Kidney (tissue), 14 donors: ENCODE measurements around the gene IGSF11. TPM values are rescaled to one million over a fixed set of nuclear protein-coding genes. Genes with fewer than 3 reads are reported as not detected.

ENCODE experiments used
- DNase-seq, 5 donors: peaks; one replicate each; pipeline ENCODE4 v3.0.0-alpha.2; 2013 to 2020
- FAIRE-seq: peaks from 2 replicates; lab custom pipeline; 2012; peaks lifted over from hg19 to GRCh38; lab: Jason Lieb, UNC
- H3K27ac ChIP-seq, 2 donors: one replicate each; pipeline ENCODE4 v1.7.0; 2013; ENCODE audit warnings: low read depth in 2 of 2, low read length in 2 of 2, inconsistent platforms in 1 of 2
- H3K27me3 ChIP-seq: one replicate; pipeline ENCODE4 v1.7.1; 2013; ENCODE audit warnings: low read length, inconsistent platforms; ENCODE audit not compliant: control insufficient read depth, insufficient read depth
- H3K36me3 ChIP-seq, 3 donors: one replicate each; pipeline versions ENCODE4 v1.7.0 to v1.7.1; 2013; ENCODE audit warnings: low read length in 3 of 3, control low read depth in 1 of 3, inconsistent platforms in 1 of 3; ENCODE audit not compliant: insufficient read depth in 3 of 3, control insufficient read depth in 2 of 3
- H3K4me1 ChIP-seq, 3 donors: one replicate each; pipeline versions ENCODE4 v1.7.0 to v1.7.1; 2013; ENCODE audit warnings: low read length in 3 of 3, inconsistent platforms in 1 of 3, low read depth in 1 of 3; ENCODE audit not compliant: control insufficient read depth in 2 of 3, insufficient read depth in 2 of 3
- H3K4me3 ChIP-seq, 3 donors: one replicate each; pipeline versions ENCODE4 v1.7.0 to v1.8.1; 2013; ENCODE audit warnings: low read length in 3 of 3, control low read depth in 1 of 3, inconsistent platforms in 1 of 3
- H3K9ac ChIP-seq, 3 donors: one replicate each; pipeline versions ENCODE4 v1.7.0 to v1.7.1; 2013; ENCODE audit warnings: low read length in 3 of 3, control low read depth in 1 of 3, inconsistent platforms in 1 of 3
- H3K9me3 ChIP-seq, 3 donors: one replicate each; pipeline versions ENCODE4 v1.7.0 to v1.7.1; 2013; ENCODE audit warnings: low read length in 3 of 3, control low read depth in 1 of 3, inconsistent platforms in 1 of 3; ENCODE audit not compliant: control insufficient read depth in 2 of 3, insufficient read depth in 1 of 3
- CTCF ChIP-seq: IDR thresholded peaks from 3 replicates; pipeline ENCODE4 v1.5.1; 2012; ENCODE audit warnings: mild to moderate bottlenecking, moderate library complexity, borderline replicate concordance; ENCODE audit not compliant: insufficient read depth; ENCODE audit errors: extremely low read depth
- intact Hi-C: fragments of 100-400 bp; cut with DNase I; formaldehyde crosslinking; loops from one replicate; pipeline ENCODE4 v1.11.1; 2022
- polyA plus RNA-seq: library from polyadenylated mRNA; stranded (reverse); fragments of 350-450 nt; fragmentation: Illumina TruSeq; extraction: RNeasy Lipid Tissue Mini Kit (QIAGEN cat#74804); gene quantifications from one replicate; pipeline ENCODE4 v1.2.3, GENCODE V29; 2014; ENCODE audit warnings: low read depth, low replicate concordance; ENCODE audit not compliant: insufficient read depth
- total RNA-seq: library from RNA; stranded (reverse); fragmentation: NEBNext Ultra II Directional; extraction: Animal tissue kit (Norgen Biotek cat#: 25700); gene quantifications from one replicate; pipeline ENCODE4 v1.2.1, GENCODE V29; 2021
- donor health status: control.
- donor health status: control.
- donor health status: control.
- donor health status: control.
- donor health status: control.
- donor health status: DM: yes; HTN: yes; CAD: no.
- donor health status: Normal renal cell carcinoma (clear cell type).

IGSF11 gene
- total and polyA plus RNA-seq, 2 donors from 2014 or later = 1.3 to 6.7 TPM

GRCh38 chr3:118955914-118956556, 78.6 kb downstream of the IGSF11 start:
- H3K27me3 ChIP-seq = no peaks in the 10 kb centered on the region
- no peak for TF ChIP-seq CTCF
- no peak overlapping the region for H3K9ac ChIP-seq
- intact Hi-C loops = no loop called here
- DNase-seq = no peak
- H3K27ac ChIP-seq = no peak overlapping the region
- no peaks in the 10 kb centered on the region for H3K4me1 ChIP-seq
- H3K36me3 ChIP-seq = no peaks in the 10 kb centered on the region
- H3K4me3 ChIP-seq = no peak overlapping the region
- no peak for FAIRE-seq
- no peaks in the 10 kb centered on the region for H3K9me3 ChIP-seq

GRCh38 chr3:118951089-118951488, 83.6 kb downstream of the IGSF11 start:
- DNase-seq = no peak
- H3K9ac ChIP-seq = no peak overlapping the region
- no peak for FAIRE-seq
- TF ChIP-seq CTCF = no peak
- no peaks in the 10 kb centered on the region for H3K4me1 ChIP-seq
- H3K9me3 ChIP-seq = no peaks in the 10 kb centered on the region
- no peaks in the 10 kb centered on the region for H3K27me3 ChIP-seq
- no peak overlapping the region for H3K27ac ChIP-seq
- H3K4me3 ChIP-seq = no peak overlapping the region
- intact Hi-C loops = no loop called here
- no peaks in the 10 kb centered on the region for H3K36me3 ChIP-seq

- DNase-seq (no peak), FAIRE-seq (no peak)
- Histone ChIP-seq H3K4me3 (no peak overlapping the region), H3K4me1 (no peaks in the 10 kb centered on the region), H3K9ac (no peak overlapping the region), H3K27me3 (no peaks in the 10 kb centered on the region), H3K9me3 (no peaks in the 10 kb centered on the region), H3K36me3 (no peaks in the 10 kb centered on the region), H3K27ac (no peak overlapping the region)
- no peak for TF ChIP-seq CTCF
- intact Hi-C loops = no loop called here
Observed at GRCh38 chr3:118949113-118949760, 85.4 kb downstream of the IGSF11 start.
